ELR (cell line): Measurements from ENCODE around the gene NUMBL.

Experiments
- DNase-seq: peaks from one replicate; pipeline ENCODE4 v3.0.0-alpha.2; 2015; ENCODE audit warnings: low read depth

NUMBL gene

DNA sequence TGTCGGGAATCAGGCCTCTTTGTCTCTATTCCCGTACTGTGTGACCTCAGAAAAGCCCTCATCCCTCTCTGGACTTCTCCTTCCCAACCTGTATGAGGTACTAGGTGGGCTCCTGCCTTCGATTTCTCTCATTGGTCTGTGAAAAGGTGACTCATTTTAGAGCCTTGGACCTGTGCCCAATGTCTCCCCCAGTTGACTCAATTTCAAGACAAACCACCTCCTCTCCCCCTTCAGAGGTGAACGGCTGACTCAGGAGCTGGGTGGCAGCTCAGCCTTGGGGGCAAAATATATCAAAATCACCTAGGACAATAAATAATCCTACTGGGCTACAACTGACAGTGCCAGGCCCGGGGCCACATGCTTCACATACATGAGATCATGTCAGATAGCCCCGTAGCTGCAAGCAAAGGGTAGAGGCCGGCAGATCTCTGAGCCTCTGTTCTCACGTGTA lies 25.6 kb upstream of the NUMBL start:
- DNase-seq, result peak; percentile 94

DNA sequence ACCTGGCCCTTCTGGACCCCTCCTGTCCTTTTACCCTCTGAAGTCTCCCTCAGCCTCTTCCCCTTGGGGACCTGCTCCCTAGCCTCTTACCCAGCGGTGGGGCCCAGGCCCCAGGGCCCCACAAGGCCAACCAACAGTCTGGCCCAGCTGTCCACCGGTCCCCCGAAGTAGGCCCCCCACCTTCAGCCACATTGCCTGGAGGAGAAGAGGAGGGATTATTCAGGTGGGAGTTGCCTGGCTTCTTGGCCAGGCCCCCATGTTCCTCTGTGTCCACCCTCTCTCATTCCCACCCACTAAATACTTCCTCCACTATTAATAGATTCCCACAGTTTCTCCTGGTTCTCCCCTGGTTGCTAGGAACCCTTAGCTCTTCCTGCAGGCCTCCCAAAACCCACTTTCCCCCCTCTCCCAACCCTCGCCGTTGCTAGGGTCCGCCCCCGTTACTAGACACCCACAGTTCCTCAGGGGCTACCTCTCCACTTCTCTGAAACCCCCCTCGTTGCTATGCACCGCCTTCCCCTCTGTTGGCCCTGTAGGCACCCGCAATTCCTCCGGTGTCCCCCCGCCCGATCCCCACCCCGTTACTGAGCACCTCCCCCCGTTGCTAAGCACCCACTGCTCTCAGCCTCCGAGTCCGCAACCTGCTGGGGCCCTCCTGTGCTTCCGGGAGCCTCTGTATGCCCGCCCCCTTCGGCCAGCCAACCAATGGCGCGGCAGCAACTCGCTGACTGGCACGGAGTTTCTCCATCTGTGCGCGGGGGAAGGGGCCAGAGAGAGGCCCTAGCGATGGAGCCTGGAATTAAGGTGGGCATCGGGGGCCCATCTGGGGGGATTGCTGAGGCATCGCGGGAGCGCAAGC lies 24.2 kb upstream of the NUMBL start:
- peak; percentile 91 for DNase-seq

DNA sequence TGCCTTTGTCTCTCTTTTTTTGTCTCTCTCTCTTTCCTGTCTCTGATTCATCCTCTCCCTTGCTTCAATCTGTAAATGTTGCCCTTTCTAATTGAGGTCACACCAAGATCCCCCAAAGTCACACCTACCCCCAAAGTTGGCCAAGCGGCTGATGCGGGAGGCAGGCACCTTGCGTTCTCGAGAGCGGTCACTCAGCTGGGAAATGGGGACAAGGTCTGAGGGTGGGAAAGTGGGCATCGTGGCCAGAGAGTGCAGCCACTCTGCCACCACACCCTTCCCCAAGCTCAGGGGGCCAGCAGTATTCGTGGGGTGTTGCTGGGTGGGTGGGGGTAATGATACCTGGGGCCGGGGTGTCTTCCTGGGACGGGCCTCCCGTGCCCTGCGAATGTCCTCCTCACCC lies 23.5 kb upstream of the NUMBL start:
- DNase-seq, result no peak

DNA sequence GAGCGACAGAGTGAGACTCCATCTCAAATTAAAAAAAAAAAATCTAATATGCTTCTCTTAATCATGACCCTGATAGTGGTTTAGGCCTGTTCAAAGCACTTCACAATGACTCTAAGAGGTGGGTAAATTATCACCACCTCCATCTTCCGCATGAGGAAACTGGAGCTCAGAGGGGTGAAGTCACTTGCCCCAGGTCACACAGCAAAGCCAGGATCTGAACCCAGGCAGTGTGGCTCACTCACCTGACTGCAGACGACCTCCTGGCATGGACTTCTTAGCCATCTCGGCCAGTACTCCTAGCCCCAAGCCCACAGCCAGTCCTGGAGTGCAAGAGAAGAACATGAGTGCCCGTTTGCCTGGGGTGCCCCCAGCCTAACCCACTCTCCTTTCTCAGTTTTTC lies 19.4 kb upstream of the NUMBL start:
- DNase-seq, result no peak

DNA sequence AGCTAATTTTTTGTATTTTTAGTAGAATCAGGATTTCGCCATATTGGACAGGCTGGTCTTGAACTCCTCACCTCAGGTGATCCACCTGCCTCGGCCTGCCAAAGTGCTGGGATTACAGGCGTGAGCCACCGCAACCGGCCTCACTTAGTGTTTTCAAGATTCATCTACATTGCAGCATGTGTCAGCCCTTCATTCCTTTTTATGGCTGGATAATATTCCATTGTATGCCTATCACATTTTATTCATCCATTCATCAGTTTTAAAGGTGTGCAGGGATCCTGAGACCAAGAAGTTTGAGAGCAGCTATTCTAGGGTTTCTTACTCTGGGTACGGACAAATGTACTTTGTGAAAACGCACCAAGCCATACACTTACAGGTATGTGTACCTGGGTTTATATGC lies 17.2 kb upstream of the NUMBL start:
- DNase-seq, result no peak

DNA sequence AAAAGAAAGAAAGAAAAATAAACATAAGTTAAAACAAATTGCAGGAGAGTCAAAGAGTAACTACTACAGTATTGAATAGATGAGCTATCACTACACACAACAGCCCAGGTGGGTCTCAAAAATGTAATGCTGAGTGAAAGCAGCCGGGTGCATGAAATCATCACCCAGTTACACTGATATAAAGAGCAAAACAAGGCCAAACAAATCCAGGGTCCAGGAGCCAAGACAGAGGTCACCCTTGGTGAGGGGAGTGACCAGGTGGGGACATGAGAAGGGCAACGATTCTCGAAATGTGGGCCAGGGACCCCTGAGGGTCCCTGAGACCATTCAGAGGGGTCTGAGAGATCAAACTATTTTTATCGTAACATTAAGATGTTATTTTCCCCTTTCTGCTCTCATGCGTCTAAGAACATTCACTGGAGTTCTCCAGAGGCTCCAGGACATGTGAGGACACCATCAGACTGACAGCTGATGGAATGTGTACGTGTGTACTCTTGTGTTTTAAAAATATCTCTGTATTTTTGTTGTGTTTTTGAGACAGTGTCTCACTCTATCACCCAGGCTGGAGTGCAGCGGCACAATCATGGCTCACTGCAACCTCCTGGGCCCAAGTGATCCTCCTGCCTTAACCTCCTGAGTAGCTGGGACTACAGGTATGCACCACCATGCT lies 15.6 kb upstream of the NUMBL start:
- no peak for DNase-seq

DNA sequence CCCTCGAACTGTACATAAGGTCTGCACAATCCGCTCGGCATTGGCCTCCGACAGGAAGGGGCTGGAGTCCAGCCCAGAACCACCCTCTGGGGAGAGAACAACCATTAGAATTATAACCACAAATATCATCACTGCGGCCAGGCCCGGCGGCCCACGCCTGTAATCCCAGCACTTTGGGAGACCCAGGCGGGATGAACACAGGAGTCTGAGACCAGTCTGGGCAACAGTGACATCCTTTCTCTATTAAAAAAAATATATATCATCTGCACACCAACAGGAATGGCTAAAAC lies 14.9 kb upstream of the NUMBL start:
- no peak for DNase-seq

DNA sequence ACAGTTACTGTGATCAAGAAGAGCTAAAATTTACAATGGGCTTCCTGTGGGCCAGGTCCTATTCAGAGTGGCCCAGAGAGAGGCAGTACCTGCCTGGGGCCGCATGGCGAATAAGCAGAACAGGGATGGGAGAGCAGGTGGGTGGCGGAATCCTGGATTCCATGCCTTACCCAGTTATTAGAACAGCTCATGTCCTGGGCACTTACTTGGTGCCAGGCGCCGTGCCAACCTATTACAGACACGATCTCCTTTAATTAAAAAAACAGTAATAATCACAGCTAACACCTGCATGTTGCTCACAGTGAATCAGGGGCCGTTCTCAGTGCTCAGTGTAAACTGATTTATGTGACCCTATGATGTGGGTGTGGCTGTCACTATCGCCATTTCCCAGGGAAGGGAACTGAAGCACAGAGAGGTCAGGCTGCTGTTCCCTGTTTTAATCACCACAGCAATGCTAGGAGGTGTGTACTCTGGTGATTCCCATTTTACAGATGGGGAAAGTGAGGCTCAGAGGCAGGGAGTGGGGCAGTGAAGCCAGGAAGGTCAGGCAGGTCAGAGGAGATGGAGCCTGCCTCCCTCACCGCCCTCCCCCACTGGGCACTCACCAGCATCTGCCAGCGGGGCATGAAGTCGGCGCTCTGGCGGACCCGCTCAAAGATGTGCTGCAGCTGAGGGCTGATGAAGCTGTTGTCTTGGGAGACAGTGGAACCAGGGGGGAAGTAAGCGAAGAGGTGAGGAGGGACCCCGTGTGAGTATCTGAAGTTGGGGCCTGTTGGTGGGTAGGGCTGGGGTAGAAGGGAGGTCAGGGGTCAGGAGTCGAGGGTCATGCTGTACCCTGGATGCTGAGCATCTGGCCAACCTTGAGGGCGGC lies 14.3 kb upstream of the NUMBL start:
- no peak for DNase-seq

DNA sequence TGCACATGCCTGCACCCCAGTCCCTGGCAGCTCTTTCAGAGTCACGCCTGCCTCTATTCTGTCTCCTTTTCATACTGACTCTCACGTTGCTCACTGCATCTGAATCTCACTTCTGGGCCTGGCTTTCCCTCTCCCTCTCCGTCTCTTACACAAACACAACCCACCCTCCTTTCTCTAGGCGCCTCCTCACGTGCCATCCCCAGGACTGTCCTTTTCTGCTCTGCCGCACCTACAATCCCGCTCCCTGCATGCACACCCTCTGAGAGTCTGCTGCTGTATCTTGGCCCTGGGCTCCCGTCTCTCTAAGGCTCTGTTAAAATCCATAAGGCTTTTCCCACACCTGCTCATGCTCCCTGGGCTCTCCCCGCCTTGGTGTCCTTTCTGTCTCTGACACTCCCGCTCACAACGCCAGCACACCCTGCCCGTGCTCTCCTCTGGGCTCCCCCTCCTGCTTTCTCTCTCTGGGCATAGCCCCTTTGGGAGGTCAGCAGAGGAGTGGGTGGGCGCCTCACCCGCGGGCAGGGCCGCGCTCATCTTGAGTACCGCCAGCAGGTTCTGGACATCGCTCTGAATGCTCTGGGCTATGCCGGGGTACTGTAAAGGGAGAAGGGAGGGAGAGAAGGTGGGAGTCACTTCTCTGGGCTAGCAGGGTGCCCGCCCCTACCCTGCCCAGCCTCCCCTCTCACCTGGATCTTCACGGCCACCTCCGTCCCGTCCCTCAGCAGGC lies 12.7 kb upstream of the NUMBL start:
- no peak for DNase-seq

DNA sequence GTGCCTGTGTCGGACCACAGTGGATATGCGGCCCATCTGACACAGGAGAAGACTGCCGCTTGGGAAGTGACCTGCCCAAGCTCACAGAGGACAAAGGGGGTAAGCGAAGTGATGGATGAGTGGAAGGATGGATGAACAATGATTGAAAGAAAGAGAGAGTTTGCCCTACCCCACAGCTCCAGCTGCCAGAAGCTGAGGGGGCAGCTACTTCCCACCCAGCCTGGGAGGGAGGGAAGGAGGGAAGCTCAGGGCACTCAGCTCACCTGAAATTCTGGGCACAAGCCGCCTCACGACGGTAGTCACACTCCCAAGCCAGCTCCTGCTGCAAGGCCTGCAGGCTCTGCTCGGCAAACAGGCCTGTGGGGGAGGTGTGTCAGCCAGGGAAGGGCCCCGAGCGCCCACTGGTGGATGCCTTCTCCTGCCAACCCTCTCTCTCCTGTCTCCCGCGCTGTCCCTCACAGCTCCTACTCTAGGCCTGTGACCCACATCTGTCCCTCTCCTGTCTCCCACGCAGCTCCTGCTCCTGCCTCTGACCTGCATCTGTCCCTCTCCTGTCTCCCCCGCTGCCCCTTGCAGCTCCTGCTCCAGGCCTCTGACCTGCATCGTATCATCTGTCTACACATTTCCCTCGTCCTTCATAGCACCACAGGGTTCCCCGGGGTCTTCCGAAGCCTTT lies 12.0 kb upstream of the NUMBL start:
- DNase-seq, result no peak

DNA sequence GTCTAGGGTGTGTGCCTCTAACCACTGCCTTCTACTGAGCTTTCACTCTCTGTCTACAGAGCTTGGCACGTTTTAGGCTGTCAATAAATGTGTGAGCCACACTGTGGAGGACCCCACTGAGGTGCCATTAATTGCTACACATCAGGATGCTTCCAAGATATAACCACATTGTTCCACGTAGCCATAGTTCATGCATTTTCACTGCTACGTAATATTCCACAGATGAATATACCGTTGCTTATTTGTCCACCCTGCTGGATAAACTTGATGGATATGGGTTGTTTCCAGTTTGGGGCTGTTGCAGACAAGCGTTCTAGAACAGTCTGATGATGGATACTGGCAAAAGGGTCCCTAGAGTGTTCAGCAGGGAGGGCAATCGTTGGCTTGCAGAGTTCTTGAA lies 11.3 kb upstream of the NUMBL start:
- no peak for DNase-seq

DNA sequence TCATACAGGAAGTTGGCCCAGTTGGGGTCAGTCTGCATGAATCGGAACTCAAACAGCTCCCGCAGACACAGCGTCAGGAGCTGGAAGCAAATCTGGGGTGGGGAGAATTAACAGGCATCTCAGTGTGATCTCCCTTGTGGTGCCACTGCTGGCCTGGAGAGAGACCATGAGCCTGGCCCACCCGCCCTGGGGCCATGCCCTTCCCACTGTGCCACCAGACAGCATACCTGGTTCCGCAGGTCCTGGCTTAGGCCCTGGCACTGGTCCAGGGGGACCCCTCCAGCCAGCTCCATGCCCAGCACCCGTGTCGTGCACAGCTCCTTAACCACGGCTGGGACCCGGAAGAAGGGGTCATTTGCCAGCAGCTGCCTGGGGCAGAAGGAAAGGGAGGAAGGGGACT lies 9.6 kb upstream of the NUMBL start:
- no peak for DNase-seq

DNA sequence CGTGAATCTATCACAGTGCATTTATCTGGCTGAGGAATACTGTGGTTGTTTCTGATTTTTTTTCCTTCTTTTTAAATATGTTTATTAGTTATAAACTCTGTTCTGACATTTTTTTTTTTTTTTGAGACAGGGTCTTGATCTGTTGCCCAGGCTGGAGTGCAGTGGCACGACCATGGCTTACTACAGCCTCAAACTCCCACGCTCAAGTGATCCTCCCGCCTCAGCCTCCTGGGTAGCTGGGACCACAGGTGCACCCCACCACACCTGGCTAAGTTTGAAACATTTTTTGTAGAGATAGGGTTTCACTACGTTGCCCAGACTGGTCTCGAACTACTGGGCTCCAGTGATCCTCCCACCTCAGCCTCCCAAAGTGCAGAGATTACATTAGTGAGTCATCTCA lies 6.6 kb upstream of the NUMBL start:
- no peak for DNase-seq

DNA sequence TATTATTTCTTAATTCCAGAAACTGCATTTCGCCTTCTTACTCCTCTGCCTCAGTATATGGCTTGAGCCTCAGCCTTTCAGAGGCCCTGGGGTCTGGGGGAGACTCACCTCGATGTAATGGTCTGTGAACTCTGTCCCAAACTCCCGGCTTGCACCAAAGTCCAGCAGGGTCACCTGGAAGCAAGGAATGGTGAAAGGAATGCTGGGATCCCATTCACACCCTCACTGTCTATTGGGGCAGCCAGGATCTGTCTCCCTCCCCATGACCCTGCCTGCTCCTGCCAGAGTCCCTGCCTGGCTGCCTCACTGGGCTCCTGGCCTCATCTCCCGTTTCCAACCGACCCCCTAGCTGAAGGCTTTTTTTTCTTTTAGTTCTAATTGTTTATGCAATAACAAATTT lies 5.4 kb upstream of the NUMBL start:
- no peak for DNase-seq

DNA sequence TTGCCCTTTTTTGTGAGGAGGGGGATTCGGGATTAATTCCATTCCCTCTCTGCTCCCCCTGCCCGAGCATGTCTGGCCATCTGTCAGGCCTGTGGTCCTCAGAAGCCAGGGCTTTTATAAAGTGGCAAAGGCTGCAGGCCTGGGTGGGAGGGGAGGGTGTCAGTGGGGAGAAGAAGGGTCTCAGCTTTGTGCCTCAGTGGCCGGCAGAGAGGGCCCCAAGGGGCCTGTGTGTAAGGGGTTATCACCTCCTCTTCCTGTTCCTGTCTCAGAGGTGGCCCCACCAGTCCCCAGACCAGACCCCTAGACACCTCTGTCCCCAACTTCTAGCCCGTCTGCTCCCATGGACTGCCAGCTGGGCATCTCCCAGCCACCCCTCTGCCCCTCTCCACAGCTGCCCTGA lies 3.4 kb upstream of the NUMBL start:
- no peak for DNase-seq

DNA sequence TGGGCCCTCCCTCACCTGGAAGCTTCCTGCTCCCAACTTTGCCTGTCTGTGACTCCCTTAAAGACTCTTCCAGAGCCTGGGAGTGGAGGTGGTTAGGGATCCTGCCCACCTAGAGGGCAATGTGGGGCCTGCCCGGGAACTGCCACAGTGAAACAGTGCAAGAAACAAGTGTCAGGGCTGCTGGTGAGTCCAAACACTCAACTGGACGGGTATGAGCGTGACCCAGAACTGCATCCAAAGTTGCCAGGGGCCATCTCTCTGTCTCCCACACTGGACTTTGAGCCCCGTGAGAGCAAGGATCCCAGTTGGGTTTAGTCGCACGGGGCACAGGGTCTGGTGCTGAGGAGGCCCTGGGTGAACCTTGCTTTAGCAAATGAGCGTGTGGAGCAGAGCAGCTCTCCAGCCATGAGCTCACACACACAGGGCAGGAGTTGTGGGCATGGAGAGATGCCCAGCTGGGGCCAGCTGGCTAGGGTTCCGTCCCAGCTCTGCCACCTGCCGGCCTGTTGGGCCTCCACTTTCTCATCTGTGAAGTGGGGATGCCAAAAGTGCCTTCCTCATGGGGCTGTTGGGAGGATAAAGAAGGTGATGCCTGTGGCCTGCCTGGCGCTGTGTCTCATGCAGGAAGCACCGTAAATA lies 2.8 kb upstream of the NUMBL start:
- DNase-seq, result no peak

DNA sequence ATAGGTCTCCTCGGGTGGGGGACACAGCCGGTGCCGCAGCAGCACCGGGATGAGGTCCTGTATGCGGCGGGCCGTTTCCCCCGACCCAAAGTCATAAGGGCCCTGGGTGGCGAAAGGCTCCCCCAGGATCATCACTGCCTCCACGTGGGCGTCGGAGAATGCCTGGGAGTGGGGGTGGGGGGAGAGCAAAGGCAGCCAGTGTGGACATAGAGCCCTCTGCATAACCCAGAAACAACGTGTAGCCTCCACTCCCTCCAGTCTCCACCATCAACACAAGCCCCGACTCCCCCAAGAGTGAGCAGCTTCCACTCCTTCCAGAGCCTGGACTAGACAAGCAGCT lies 1.7 kb upstream of the NUMBL start:
- DNase-seq, result no peak

DNA sequence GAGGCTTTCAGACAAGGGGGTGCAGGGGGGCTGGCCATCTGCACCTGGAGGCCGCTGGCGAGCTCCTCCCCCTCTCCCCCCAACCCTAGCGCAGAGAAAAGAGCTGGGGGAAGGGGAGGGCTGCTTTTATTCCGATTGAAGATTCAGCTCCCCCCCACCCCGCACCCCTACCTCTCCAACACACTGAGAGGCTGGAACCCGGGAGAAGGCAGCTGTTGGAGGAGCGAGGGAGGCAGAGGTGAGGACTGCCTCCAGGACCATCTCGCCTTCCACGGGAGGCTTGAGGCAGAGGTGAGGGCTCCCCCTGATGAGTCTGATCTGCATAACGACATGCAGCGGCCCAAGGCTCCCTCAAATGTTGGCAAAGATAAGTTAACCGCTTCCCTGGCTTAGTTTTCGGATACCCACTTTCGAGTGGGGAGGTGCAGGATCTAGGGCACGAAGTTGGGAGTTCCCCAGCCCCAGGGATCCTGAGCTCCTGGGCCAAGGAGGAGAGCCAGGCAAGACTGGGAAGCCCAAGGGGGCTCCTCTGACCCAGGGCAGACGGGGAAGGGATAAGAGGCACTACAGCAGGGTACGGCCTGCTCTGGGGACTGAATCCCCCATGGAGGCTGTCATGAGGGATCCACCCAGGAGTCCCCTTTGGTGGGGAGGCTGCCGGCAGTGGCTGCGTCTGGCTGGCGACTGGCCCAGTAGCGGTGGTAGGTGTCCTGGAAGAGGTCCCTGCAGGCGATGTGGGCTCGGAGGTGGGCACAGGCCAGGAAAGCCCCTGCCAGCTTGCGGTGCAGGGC lies 1.2 kb upstream of the NUMBL start:
- DNase-seq, result no peak

DNA sequence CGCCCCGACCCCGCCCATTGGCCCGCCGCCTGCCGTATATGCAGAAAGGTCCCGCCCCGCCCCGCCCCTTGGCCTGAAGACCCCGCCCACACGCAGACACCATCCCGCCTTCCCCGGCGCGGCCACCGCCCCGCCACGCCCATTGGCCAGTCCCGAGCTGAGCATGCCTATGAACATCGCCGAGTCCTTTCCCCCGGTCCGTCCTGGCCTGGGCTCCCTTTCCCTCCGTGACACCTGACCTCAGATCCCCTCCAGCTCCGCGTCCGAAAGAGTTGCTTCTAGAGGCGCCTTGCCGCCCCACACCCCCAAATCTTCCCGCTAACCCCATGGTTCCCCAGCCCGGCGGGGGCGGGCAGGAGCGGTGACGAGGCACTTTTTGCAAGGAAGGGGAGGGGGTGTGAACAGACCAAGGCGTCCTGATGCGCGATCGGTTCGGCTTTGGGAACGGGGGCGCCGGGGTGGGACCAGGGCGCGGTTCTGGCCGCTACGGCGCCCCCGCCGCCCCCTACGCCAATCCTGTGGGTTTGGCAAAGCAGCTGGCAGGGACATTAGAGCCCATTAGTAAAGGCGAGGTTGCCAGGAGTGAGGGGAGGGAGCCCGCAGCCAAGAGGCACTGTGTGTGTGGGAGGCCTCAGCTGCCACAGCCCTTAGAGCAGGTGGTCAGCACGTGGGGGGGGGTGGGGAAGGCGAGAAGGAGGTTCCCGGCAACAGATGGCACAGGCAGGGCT lies 406 bp upstream of the NUMBL start:
- peak; percentile 90 for DNase-seq
